Measurements from ENCODE around the gene PHOX2B.

PHOX2B gene

DNA sequence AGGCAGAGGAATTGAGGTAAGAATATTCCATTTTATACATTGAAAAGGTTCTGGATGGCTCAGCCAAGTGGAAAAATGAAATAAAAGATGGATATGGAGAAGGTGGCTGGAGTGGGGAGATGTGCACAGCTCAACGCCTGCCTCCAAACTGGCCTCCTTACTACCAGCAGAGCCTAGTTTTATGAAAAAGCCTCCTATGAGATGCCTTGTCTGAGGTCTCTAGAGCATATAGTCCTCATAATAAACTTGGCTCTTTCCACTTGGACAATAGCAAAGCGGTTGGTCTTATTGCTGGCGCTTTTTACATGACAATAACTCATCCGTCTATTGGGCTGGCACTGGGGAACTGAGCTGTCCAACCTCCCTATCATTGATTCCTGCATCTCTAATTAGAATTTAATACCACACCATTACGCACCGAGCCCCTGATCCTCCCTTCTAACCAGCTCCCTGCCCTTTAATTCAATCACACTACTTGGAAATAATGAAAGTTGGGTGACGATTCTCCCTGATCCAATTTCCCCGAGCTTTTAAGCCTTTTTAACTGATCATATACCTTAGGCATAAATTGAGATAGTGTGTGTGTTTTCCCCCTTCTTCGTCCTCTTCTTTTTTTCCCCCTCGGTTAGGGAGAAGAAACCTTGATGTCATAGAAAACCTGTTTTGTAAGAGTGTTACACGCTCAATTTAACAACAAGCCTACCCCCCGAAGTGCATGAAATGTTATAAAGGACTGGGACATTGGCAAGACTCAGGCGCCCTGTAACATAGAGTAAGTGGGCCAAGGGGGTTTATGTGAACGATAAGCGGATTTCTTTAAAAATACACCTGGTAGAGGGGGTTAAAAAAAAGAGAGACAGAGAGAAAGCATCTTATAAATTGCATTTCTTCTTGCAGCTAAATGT is at the start of gene PHOX2B:
PHOX2B (minus strand) TSS at position 155 of the 905 bp plus-strand sequence; CDS start at position 40, 115 bp downstream.
- in situ Hi-C loops (cut with MboI; ENCODE audit: low sequenced_read_pairs) = no loop called here

DNA sequence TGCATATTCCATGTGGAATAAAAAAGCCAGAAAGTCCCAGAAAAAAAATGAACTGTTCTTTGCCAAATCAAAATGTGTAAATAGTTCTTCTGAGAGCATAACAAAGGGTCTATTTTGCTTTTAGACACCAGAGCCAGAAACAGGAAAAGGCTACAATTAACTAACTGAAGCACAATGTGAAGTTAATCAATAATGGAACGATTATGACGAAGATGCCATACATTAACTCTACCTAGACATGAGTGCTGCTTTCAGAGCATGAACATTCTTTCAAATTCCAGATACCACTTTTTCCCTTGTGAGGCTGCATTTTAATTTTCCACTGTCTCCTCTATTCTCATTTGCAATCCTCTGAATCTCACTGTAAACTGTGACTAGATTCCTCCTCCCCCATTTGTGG is 48.7 kb upstream of the PHOX2B start:
- in situ Hi-C loops (cut with MboI; ENCODE audit: low sequenced_read_pairs) = no loop called here

DNA sequence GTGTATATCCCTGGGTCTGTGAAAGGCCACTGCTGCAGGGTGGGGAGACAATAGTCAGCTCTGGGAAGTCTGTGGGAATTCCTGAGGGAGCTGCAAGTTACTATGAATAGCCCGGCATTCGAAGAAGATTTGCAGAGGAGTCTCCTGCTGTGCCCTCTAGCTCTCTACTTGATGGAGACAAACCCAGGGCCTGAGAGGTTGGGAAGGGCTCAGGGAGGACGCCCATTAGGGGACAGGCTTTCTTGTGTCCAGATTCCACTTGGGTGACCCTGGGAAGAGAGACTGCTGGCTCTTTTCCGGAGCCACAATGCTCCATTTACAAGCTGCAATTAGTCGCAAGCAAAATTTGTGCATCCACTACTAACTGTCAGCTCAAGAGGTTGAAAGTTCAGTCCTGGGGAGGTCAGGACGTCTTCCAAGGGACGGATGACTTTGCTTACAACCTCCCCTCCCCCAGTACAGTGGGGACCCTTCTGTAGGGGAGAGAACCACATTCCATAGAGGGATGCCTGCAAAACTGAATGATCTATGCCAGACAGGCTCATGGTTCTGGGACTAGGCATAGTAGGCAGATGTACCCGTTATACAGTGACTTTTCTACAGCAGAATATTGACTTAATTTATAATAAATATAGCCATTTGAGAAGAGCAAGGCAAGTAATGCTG is 48.2 kb upstream of the PHOX2B start:
- in situ Hi-C loops (cut with MboI; ENCODE audit: low sequenced_read_pairs) = no loop called here

DNA sequence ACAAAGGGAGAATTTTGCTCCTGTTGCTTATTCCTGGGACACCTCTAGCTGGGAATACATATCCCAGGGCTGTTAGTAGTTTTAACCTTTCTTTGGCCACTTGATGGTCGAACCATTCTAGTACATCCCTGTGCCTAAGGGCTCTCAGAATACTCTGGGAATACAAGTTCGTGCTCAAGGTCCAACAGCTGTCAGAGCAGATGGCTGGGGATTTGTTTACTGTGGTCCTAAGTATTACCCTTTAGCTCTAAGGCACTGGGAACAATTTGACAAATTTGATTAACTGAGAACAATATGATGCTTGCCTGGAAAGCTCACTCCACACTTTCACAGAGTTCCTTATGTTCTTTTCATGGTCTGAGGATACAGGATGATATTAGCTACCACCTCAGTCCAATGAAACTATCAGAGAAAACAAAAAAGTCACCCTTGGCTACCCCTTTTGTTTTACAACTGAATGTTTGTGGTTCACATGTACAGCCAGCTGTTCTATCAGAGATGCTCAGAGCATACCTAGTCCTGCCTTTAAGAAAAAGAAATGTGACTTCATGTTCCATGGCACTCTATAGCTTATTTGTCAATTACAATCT is 47.4 kb upstream of the PHOX2B start:
- in situ Hi-C loops (cut with MboI; ENCODE audit: low sequenced_read_pairs) = no loop called here

DNA sequence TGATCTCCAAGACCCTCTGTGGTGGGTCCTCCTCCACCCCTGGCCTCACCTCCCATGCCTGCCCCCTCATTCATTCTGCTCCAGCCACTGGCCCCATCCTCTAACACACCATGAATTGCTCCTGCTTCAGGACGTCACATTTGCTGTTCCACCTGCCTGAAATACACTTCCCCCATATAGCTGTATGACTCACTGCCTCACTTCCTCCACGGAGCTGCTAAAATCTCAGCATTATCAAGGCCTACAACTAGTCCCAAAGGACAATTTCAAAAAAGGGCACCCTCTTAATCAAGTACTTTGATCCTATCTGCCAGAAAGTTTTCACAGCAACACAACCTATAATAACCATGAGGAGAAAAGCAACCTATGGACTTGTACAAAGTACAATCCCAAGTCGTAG is 43.6 kb upstream of the PHOX2B start:
- in situ Hi-C loops (cut with MboI; ENCODE audit: low sequenced_read_pairs) = no loop called here

DNA sequence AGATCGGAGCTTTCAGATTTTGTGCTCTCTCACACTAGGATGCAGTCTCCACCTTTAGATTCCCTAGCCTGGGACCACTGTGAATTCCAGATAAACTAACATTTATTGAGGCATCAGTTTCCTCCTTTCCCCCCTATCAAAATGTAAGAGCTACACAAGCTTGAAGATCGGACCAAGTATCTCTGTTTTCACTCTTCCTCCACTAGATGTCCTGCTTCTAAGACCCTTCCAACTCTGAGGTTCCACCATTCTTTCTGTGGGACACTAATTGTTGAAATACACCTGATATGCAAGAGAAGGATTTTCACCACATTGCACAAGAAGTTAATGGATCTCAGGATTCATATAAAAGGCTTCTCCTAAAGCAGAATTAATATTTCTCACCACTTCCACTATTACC is 43.0 kb upstream of the PHOX2B start:
- in situ Hi-C loops (cut with MboI; ENCODE audit: low sequenced_read_pairs) = no loop called here

DNA sequence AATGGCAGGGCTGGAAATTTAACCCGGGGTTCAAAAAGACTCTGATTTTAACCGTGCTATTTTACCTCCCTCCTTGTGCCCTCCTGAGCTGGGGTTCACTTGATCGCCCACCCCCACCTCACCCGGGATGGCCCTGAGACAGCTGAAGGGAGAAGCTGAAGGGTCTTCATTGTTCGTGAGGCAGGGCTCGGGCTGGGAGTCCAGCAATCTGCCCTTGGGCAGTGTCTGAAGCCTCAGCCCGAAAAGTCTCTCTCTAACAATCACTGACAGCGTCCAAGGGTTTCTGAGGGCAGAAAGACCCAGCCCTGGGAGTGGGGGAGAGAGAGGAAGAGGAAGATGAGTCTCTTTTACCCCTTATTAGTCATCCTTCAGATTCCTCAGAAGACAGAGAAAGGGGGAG is 39.4 kb upstream of the PHOX2B start:
- in situ Hi-C loops (cut with MboI; ENCODE audit: low sequenced_read_pairs) = no loop called here

DNA sequence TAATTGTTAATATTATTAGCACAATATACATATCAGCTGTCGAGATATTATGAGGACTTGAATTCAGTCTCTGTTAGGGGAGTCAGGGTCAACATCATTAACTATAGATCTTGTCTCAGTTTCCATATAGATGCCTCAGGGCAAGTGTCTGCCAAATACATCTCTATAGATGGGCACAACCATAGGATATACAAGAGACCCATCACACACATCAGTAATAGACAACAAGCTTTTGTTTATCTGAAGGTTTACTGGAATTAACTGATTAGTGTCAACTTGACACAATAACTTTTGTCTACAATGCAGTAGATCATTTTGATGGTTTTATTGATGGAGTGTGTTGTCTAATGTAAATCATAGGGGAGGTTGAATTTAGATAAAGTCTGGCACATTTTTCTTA is 37.1 kb upstream of the PHOX2B start:
- in situ Hi-C loops (cut with MboI; ENCODE audit: low sequenced_read_pairs) = no loop called here

DNA sequence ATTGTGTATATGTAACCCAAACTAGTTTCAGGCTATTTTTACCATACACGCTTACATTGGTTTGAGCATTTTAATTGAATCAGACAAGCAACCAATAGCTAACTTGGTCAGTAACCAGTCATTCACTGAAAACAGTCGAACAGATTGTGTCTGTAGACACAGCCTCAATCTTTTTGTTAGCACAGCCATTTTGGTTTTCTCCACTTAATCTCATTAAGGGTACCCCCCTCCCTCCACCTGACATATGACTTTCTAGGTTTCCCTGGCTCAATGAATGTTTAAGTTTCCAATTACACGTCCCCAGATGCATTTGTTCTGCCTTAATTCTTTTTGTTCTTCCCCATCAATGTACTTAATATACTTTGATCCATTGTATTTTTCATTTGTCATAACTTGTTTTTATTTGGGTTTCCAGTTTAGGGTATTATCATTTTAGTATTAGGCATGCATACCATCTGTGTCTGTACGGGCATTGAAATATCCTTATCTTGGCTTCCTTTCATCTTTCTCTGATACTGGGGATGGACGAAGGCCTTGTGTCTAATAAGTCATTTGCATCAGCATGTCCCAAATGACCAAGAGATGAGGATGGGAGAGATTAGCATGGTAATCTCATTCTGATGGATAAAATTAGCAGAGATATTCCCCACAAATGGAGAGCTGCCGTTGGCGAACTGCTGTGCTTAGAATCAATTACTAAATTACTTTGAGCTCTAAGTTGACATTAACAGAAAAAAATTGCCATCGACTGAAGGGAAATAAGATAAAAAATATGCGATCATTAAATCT is 35.9 kb upstream of the PHOX2B start:
- in situ Hi-C loops (cut with MboI; ENCODE audit: low sequenced_read_pairs) = no loop called here

DNA sequence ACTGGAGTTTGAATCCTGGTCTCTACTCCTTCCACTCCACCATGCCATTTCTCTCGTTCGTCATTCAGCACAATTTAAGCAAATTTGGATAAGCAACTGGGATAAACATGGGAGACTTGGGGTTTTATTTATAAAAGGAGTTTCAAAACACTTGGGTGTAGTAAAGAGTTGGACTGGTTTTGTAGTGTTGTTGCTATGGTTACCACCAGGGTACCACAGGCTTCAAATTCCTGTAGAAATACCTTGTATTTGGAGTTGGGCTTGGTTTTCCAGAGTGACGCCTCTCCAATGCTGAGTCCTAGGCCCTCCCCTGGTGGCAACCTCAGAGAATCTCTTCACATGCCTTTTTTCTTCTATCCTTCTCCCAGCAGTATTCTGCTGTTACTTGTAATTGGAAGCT is 27.9 kb upstream of the PHOX2B start:
- in situ Hi-C loops (cut with MboI; ENCODE audit: low sequenced_read_pairs) = no loop called here

DNA sequence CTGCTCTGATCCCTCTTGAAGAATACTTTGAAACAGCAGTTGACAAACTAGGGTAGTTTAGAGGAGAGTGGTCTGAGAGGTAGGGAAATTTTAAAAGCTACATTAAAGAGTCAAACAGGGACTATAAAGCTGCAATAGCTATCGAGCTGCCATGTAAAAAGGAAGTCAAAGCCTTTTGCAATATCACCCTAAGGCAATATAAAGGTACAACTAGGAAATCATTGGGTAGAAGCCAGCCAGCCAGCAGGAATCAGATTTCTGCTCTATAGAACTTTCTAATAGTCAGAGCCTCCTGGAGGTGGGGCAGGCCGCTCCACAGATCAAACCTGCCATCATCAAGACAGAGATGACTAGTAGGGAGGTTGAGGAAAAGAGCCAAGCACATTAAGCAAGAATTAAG is 15.2 kb upstream of the PHOX2B start:
- in situ Hi-C loops (cut with MboI; ENCODE audit: low sequenced_read_pairs) = no loop called here

DNA sequence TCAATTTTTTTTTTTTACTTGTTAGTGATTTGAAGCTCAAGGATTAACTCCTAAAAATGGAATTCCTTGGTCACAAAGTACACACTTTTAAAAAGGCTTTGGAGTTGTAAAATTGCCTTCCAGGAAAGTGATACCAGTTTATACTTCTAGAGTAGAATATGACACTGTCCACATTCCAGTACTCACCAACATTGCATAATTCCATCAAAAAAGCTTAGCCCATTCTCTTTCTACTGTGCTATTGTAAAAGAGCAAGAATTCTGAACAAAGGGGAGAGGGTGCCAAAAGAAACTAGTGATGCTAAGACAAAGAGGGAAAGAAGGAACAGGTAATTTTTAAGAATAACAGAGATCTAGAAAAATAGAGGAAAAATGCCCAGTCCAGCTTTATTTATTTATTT is 10.4 kb upstream of the PHOX2B start:
- in situ Hi-C loops (cut with MboI; ENCODE audit: low sequenced_read_pairs) = no loop called here

DNA sequence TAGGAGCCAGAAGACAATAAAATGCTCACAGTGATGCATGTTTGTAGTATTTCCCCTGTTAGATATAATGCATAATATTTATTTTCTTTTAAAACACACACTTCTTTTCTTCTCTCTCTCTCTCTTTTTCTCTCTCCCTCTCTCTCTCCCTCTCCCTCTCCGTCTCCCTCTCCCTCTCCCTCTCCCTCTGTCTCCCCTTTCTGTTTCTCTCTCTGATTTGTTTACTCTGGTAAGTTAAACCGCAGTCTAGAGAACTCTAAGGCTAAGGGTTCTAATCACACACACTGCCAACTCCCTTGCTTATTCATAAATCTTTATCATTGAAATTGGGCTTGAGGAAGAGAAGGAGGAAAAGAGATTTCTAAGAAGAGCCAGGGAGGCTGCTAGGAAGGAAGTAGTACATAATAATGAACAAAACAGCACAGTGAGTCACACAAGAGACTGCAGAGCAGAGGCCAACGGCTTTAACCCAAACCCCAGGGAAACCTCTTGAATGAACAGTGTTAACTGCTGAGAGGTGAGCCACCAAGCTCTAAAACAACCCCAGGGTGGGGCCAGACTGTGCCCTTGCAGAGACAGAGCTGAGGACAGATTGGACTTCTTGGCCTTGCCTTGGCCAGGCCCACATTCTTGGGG is 9.1 kb upstream of the PHOX2B start:
- in situ Hi-C loops (cut with MboI; ENCODE audit: low sequenced_read_pairs) = no loop called here

DNA sequence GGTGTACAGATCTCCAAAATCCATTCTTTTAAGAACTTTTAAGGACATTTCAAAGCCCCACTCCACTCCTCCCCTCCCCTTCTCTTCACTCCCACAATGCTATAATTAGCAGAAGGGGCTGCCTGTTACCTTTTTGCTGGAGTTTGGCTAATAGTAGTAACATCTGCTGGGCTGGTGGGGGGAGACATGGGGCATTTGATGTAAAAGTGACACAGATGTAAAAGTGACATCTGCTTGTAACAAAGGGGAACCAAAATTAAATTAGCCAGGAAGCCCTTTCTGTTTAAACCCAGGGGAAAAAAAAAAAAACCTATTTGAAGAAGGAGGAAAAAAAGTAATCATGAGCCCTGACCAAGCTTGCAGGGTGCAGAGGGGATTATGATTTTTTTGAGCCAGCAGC is 5.4 kb upstream of the PHOX2B start:
- in situ Hi-C loops (cut with MboI; ENCODE audit: low sequenced_read_pairs) = no loop called here

DNA sequence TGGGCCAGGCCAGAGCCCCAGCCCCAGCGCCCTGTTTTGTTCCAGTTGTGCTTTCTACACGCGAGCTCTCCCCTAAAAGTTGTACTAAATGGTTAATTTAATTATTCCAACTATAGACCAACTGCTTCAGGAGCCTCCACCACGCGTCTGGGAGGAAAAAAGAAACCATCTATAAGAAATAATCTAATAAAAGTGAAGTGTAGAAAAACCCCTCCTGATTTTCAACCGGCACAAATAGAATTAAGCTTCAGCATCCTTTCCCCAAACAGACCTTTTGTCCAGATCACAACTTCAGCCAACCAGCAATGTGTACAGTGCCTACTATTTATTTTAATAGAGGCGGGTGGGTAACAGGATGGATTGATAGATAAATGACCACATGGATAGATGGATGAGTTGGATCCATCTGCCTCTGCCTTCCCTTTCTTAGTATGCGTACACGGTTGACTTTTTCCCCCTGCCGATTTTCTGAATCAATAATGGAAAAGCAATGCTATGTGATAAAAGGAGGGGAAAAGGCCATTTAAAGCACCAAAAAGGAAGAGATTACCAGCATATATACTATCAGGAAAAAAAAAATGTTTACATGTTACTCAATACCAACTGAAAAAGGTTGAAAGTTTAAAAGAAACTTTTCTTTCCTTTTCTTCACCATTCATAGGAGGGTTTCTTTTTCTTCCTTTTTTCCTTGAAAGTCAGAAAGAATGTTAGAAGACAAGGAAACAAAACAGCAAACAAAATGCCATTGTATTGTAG is 3.7 kb upstream of the PHOX2B start:
- in situ Hi-C loops (cut with MboI; ENCODE audit: low sequenced_read_pairs) = no loop called here

DNA sequence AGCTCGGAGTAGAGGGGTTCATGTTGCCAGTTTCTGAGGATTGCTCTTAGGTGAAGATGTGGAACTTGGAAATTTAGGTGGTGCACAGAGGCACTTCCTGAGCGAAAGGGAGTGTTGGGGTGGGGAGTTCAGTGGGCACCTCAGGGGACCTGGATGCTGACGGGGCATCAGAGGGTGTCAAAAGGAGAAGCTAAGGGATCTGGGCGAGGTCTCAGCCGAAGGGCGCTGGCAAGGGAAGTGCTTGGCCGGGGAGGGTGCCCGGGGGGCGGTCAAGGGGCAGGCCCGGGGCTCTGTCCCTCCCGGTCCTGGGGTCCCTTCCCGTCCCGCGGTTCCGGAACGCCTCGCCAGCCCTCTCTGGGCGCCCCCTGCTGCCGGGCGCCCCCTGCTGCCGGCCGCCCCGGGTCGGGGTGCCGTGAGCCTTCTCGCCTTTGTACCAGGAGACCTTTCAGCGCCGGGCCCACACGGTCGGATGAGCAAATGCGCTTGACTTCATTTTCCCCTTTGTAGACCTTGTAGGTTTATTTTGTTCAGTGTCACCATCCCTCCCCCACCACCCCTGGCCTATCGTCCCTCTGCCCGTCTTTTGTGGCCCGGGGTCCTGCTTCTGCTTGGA is 3.0 kb upstream of the PHOX2B start:
- in situ Hi-C loops (cut with MboI; ENCODE audit: low sequenced_read_pairs) = no loop called here

DNA sequence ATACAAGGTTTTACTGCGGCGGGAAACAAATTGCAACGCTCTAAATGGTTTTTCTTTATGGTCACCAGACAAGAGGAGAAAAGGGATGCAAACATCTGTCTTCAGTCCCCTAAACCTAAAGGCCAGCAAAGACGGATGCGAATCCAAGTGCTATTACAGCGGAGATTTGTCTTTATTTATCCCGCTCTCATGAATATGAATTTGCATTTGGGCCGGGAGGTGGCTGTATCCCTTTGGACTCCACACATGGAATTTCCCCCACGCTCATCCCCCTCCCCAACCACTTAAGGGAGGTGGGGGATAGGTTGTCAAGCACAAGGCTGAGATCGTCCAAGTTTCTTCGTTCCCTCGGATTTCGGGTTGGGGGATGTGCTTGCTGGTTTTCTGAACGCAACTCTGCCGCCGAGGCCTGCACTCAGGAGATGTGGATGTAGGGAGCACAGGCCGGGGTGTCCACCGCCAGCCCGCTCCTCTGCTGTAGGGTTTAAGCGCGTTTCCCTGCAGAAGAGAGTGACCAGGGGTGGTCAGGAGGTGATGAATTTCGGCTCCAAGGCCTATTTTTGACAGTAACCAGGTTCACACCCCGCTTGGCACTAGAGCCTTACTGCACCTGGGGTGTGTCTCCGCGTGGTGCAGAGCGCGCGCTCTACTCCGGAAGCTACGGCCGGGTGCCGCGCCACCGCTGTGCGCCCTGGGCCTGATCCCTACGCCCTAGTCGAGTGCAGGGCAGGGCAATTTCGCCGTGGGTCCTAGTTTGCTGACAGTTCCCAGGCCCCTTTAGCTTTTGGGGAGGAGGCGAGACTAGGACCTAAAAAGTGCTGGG is 2.3 kb upstream of the PHOX2B start:
- in situ Hi-C loops (cut with MboI; ENCODE audit: low sequenced_read_pairs) = no loop called here

DNA sequence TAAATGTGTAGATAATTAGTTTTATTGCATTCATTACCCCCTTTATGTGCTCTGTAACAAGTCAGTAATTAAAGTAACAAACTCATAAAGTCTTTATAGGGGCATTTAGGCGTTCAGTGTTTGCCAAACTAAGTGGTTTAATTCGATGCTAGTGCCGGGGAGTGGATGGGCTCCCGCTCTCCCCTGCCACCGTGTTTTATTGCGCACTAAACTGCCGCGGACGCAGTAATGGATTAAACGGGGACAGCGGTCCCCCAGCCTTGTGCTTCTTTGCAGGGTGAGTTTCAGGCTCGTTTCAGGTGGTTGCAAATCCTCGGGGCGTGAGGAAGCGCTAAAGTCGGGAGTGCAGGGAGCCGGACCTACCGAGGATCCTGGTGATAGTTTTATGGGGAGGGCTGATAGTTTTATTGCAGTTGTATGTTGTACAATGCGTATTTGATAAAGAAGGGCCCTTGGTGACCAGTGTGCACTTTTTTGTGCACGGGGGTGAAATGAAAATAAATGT is 1.6 kb upstream of the PHOX2B start:
- in situ Hi-C loops (cut with MboI; ENCODE audit: low sequenced_read_pairs) = no loop called here

DNA sequence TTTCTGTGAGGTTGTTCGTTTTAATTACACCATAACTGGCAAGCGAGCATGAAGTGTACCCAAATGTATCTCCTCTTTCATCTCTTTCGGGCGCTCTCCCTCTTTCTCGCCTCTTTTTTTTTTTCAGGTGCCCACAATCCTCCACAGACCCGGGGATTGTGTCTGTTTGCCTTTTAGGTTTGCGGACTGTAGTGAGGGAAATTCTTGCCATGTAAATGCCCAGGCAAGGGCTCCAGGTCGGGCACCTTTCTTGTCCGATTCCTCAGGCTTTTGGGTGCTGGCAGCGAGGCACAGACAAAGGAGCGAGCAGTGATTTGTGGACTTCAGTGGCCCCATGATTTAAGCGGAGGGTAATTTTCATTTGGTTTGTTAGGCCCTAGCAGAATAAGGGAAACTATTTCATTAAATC is 1.1 kb upstream of the PHOX2B start:
- in situ Hi-C loops (cut with MboI; ENCODE audit: low sequenced_read_pairs) = no loop called here
